ENCODE measurements around the gene ABI2.

DNA sequence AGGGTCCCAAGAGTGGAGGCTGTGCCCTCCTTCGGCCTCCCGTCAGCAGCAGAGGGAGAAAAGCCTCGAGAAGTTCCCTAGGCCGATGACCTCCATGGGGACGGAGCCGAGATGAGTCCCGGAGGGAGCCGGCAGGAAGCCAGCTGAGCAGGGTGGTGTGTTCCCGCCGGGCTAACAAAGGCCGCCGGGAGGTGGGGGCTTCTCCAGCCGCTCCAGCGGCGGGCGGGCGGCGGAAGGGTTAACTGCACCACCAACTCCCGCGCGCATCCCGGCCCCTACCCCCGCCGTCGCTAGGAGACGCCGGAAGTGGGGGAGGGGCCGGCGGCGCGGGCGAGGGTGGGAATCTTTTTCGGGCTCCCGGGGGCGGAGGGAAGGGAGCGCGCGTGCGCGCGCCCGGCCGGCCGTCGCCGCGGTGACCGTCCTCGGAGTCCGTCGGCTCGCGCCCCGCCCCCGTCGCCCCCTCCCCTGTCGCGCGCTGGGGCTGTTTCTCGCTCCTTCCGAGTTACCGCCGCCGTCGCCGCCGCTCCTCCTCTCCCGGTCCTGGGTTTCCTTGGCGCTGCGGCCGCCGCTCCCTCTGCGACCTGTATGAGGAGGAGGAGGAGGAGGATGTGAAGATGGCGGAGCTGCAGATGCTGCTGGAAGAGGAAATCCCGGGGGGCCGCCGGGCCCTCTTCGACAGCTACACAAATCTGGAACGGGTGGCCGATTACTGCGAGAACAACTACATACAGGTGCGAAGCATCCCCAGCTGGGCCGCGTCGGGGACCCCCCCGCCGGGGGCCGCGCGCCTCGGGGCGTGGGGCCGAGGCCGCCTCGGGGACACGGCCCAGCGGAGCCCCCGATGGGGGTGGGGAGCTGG lies at the start of gene ABI2:
- TF ChIP-seq CTCF (IDR thresholded peaks at IDR 0.05; ENCODE audit: low read length) (no peak), EZH2 (IDR thresholded peaks at IDR 0.05; ENCODE audit: borderline replicate concordance, low read length) (no peak)

All from OCI-LY1 (cell line).